Adrenal gland (tissue), 5 donors: ENCODE results near the gene TOM1L1.
A peak's percentile ranks its signal among the peaks of the same experiment; 100 is the strongest.

Experiments used
- POLR2A ChIP-seq, 2 donors: fragments of 450-650 bp; IDR thresholded peaks; one replicate each; pipeline ENCODE4 v1.6.1; 2017; ENCODE audit warnings: antibody characterized with exemption in 2 of 2, mild to moderate bottlenecking in 2 of 2, moderate library complexity in 1 of 2
- TF ChIP-seq, protein P1 (sequence below), 6 experiments: fragments of 450-650 bp in 4 of 6; fragments of 200-600 bp in 2 of 6; sonication (generic) in 1 of 6; IDR thresholded peaks; 1 replicate in 5 of 6; 2 replicates in 1 of 6; pipeline versions ENCODE4 v1.5.1 to v1.8.0; 2016 to 2021; ENCODE audit warnings: antibody characterized with exemption in 6 of 6, mild to moderate bottlenecking in 2 of 6, moderate library complexity in 1 of 6
- donor health status: DM: no; HTN: no; CAD: no.

DNA sequence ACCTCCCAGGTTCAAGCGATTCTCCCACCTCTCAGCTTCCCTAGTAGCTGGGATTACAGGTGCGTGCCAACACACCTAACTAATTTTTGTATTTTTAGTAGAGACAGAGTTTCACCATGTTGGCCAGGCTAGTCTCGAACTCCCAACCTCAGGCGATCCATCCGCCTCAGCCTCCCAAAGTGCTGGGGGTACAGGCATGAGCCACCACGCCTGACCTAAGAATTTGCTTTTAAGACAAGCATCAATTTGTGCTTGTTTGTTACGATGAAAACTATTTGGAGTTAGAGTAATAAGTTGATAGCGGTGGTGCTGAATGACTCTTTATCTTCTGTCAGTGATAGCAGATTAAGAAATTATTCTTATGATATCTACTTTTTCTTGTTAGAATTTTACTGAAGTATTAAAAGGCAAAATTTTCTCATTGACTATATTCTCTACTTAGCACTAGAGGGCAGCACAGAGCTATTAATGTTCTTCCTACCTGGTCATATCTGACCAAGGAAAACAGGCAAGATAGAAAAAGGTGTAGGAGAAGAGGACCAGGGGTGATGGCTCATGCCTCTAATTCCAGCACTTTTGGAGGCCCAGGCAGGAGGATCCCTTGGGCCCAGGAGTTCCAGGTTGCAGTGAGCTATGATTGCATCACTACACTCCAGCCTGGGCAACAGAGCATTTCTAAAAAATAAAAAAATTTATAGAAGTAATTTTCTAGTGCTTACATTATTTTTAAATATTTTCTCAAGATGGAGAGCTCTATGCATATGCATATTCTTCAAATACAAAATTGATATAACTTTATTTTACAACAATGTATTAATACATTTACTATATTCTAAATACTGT lies 92.4 kb downstream of the TOM1L1 start:
- TF ChIP-seq, protein P1, sequence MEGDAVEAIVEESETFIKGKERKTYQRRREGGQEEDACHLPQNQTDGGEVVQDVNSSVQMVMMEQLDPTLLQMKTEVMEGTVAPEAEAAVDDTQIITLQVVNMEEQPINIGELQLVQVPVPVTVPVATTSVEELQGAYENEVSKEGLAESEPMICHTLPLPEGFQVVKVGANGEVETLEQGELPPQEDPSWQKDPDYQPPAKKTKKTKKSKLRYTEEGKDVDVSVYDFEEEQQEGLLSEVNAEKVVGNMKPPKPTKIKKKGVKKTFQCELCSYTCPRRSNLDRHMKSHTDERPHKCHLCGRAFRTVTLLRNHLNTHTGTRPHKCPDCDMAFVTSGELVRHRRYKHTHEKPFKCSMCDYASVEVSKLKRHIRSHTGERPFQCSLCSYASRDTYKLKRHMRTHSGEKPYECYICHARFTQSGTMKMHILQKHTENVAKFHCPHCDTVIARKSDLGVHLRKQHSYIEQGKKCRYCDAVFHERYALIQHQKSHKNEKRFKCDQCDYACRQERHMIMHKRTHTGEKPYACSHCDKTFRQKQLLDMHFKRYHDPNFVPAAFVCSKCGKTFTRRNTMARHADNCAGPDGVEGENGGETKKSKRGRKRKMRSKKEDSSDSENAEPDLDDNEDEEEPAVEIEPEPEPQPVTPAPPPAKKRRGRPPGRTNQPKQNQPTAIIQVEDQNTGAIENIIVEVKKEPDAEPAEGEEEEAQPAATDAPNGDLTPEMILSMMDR (IDR thresholded peaks at IDR 0.05): peak; percentile 44 to 75 (median 66)
- no peak for TF ChIP-seq POLR2A (IDR thresholded peaks at IDR 0.05)
